Caco-2 (cell line): ENCODE data around the gene WNK2. TPM values are rescaled to one million over a fixed set of nuclear protein-coding genes. Genes with fewer than 3 reads are reported as not detected.

Experiments used
- BruUV-seq: library from RNA; stranded (reverse); fragments of 400-500 nt; replicated peaks from 2 replicates; lab custom pipeline; 2021; lab: Mats Ljungman, UMichigan
- CTCF ChIA-PET: fragments of 300-600 bp; sonication (Branson Sonifier 250); formaldehyde crosslinking; loops from one replicate; lab custom pipeline; 2022; ENCODE audit warnings: antibody characterized with exemption; lab: Charles Lee
- POLR2A ChIA-PET: fragments of 300-600 bp; sonication (Branson Sonifier 250); formaldehyde crosslinking; loops from one replicate; lab custom pipeline; 2022; ENCODE audit warnings: antibody characterized with exemption; lab: Charles Lee
- DNase-seq, 2 experiments: peaks; one replicate each; pipeline versions ENCODE4 v3.0.0 to v3.0.0-alpha.2; 2020 to 2022
- H3K27me3 ChIP-seq: replicated peaks from 2 replicates; pipeline ENCODE4 v1.6.0; 2011; ENCODE audit warnings: low read length; ENCODE audit not compliant: control insufficient read depth, insufficient read depth
- H3K36me3 ChIP-seq: 2 replicates; pipeline ENCODE4 v1.5.1; 2011; ENCODE audit warnings: low read length; ENCODE audit not compliant: control insufficient read depth, insufficient read depth
- H3K4me1 ChIP-seq: fragments of 250-450 bp; sonication (Bioruptor Pico); 2 replicates; pipeline ENCODE4 v1.5.1; 2020; ENCODE audit warnings: mild to moderate bottlenecking
- H3K4me3 ChIP-seq: 2 replicates; pipeline ENCODE4 v1.5.1; 2011; ENCODE audit warnings: low read depth, mild to moderate bottlenecking, control low read depth, low read length
- H3K9me3 ChIP-seq: fragments of 250-450 bp; sonication (Bioruptor Pico); 2 replicates; pipeline ENCODE4 v1.5.1; 2020; ENCODE audit warnings: mild to moderate bottlenecking, moderate library complexity
- H3K27ac Mint-ChIP-seq: one replicate; pipeline ENCODE4 v1.8.0; 2022; ENCODE audit warnings: mixed read lengths; ENCODE audit not compliant: unreplicated experiment
- H3K27me3 Mint-ChIP-seq: one replicate; pipeline ENCODE4 v1.8.0; 2022; ENCODE audit warnings: mixed read lengths; ENCODE audit not compliant: insufficient read depth, unreplicated experiment
- H3K36me3 Mint-ChIP-seq: one replicate; pipeline ENCODE4 v1.8.0; 2022; ENCODE audit warnings: mild to moderate bottlenecking, mixed read lengths; ENCODE audit not compliant: insufficient read depth, unreplicated experiment
- H3K4me1 Mint-ChIP-seq: one replicate; pipeline ENCODE4 v1.8.0; 2022; ENCODE audit warnings: low read depth, mixed read lengths; ENCODE audit not compliant: unreplicated experiment
- H3K4me3 Mint-ChIP-seq: one replicate; pipeline ENCODE4 v1.8.0; 2022; ENCODE audit warnings: mild to moderate bottlenecking, moderate library complexity, mixed read lengths; ENCODE audit not compliant: unreplicated experiment
- H3K9me3 Mint-ChIP-seq: one replicate; pipeline ENCODE4 v1.8.0; 2022; ENCODE audit warnings: mixed read lengths; ENCODE audit not compliant: unreplicated experiment
- intact Hi-C: fragments of 100-400 bp; cut with micrococcal nuclease; formaldehyde crosslinking; loops from one replicate; pipeline ENCODE4 v1.10.0; 2022; ENCODE audit not compliant: unreplicated experiment
- total RNA-seq: library from RNA; stranded (reverse); gene quantifications from 2 replicates; pipeline ENCODE4 v1.2.3, GENCODE V29; 2022
- TF ChIP-seq, protein P1 (sequence below), 2 experiments: fragments of 200-600 bp in 1 of 2; IDR thresholded peaks; 1 replicate in 1 of 2; 2 replicates in 1 of 2; pipeline versions ENCODE4 v1.5.1 to v1.8.0; 2011 to 2022; ENCODE audit warnings: antibody characterized with exemption in 1 of 2, control low read depth in 1 of 2, inconsistent platforms in 1 of 2, low read depth in 1 of 2, low read length in 1 of 2, mild to moderate bottlenecking in 1 of 2, moderate library complexity in 1 of 2; ENCODE audit not compliant: insufficient read depth in 1 of 2, severe bottlenecking in 1 of 2, unreplicated experiment in 1 of 2

Gene WNK2
- total RNA-seq, 1 experiment from 2014 or later, result 21.7 TPM

DNA sequence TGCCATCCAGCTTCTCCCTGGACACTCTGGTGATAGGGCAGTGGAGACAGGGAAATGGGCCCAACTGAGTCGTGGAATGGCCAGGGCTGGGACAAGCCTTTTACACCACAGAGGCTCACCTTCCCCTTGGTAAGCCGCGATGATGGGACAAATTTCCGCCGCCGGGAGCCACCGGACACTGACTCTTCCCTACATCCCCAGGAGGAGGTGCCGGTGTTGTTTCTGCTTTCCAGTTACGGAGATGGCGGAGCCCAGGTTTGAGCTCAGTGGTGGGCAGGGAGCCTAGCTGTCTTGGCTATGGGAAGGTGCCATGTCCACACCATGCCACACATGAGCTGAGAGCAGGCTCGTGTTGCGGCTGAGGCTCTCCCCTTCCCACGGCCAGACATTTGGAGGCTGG, 19.9 kb upstream of the WNK2 start:
- no peaks in the 10 kb centered on the region for H3K9me3 Mint-ChIP-seq
- BruUV-seq, result no TSS peak
- intact Hi-C loops, result no loop called here

DNA sequence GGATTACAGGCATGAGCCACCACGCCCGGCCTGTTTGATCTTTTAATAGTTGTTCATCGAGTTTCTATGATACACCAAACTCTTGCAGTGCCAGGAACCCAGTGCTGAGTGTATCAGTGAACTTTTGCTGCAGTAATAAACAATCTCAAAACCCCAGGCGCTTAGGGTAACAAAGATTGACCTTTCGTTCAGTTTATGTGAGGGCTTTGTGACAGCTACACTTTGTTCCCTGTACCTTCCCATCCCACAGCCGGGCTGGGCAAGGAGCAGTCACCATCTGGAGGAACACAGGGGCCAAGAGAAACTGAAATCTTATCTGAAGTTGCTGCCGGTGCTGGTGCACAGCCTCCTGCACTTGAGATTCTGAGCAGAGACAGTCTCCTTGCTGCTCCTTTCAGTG, 17.2 kb upstream of the WNK2 start:
- no TSS peak for BruUV-seq
- CTCF ChIA-PET, result no interaction called here
- H3K27me3 Mint-ChIP-seq, result no peaks in the 10 kb centered on the region

More for the DNA sequence above, 19.9 kb upstream of the WNK2 start:
- no peak overlapping the region for H3K4me3 ChIP-seq
- DNase-seq, result no peak
- Mint-ChIP-seq H3K4me1 (no peaks in the 10 kb centered on the region), H3K27me3 (no peaks in the 10 kb centered on the region), H3K36me3 (no peaks in the 10 kb centered on the region), H3K27ac (no peak overlapping the region), H3K4me3 (no peak overlapping the region)
- TF ChIP-seq, protein P1, sequence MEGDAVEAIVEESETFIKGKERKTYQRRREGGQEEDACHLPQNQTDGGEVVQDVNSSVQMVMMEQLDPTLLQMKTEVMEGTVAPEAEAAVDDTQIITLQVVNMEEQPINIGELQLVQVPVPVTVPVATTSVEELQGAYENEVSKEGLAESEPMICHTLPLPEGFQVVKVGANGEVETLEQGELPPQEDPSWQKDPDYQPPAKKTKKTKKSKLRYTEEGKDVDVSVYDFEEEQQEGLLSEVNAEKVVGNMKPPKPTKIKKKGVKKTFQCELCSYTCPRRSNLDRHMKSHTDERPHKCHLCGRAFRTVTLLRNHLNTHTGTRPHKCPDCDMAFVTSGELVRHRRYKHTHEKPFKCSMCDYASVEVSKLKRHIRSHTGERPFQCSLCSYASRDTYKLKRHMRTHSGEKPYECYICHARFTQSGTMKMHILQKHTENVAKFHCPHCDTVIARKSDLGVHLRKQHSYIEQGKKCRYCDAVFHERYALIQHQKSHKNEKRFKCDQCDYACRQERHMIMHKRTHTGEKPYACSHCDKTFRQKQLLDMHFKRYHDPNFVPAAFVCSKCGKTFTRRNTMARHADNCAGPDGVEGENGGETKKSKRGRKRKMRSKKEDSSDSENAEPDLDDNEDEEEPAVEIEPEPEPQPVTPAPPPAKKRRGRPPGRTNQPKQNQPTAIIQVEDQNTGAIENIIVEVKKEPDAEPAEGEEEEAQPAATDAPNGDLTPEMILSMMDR (IDR thresholded peaks at IDR 0.05; ENCODE audit: insufficient read depth in 1 of 2, low read depth in 1 of 2, low read length in 1 of 2, severe bottlenecking in 1 of 2, unreplicated experiment in 1 of 2), result no peak
- H3K36me3 ChIP-seq, result no peaks in the 10 kb centered on the region
- CTCF ChIA-PET, result interaction anchor here (0.9 to 1.0 kb wide), 2 partner anchors 10 to 15 kb away, joined by 3 read pairs; no protein-coding TSS in a partner anchor
- no peaks in the 10 kb centered on the region for H3K27me3 ChIP-seq
- POLR2A ChIA-PET, result no interaction called here
- no peaks in the 10 kb centered on the region for H3K9me3 ChIP-seq
- H3K4me1 ChIP-seq, result no peaks in the 10 kb centered on the region

DNA sequence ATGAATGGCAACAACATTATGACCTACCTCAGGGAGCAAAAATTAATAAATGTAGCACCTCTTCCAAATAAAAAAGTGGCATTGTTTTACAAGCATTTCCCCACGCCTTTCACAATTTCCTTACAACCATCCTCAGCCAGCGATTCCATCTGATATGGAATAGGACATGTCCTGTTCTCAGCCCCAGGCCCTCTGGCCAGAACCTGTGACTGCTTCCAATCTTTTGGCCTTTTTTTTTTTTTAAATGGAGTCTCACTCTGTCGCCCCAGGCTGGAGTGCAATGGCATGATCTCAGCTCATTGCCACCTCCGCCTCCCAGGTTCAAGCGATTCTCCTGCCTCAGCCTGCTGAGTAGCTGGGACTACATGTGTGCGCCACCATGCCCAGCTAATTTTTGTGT, 16.8 kb upstream of the WNK2 start:
- H3K36me3 ChIP-seq, result no peaks in the 10 kb centered on the region
- no peak overlapping the region for H3K4me3 ChIP-seq
- ChIA-PET CTCF (no interaction called here), POLR2A (interaction anchor here (0.6 kb wide), 1 partner anchor 123 kb away, joined by 4 read pairs; no protein-coding TSS in a partner anchor)
- TF ChIP-seq, protein P1 (IDR thresholded peaks at IDR 0.05; ENCODE audit: insufficient read depth in 1 of 2, low read depth in 1 of 2, low read length in 1 of 2, severe bottlenecking in 1 of 2, unreplicated experiment in 1 of 2), result no peak
- no peaks in the 10 kb centered on the region for H3K36me3 Mint-ChIP-seq
- no peaks in the 10 kb centered on the region for H3K4me1 Mint-ChIP-seq
- no peak overlapping the region for H3K4me3 Mint-ChIP-seq
- no peaks in the 10 kb centered on the region for H3K27me3 ChIP-seq
- BruUV-seq, result no TSS peak
- DNase-seq, result no peak
- H3K27me3 Mint-ChIP-seq, result no peaks in the 10 kb centered on the region
- no peak overlapping the region for H3K27ac Mint-ChIP-seq
- intact Hi-C loops, result no loop called here
- H3K4me1 ChIP-seq, result no peaks in the 10 kb centered on the region
- H3K9me3 ChIP-seq, result no peaks in the 10 kb centered on the region
- no peaks in the 10 kb centered on the region for H3K9me3 Mint-ChIP-seq

More for the DNA sequence above, 17.2 kb upstream of the WNK2 start:
- H3K9me3 Mint-ChIP-seq, result no peaks in the 10 kb centered on the region
- Histone ChIP-seq H3K4me3 (no peak overlapping the region), H3K4me1 (no peaks in the 10 kb centered on the region), H3K27me3 (no peaks in the 10 kb centered on the region), H3K36me3 (no peaks in the 10 kb centered on the region), H3K9me3 (no peaks in the 10 kb centered on the region)
- H3K4me1 Mint-ChIP-seq, result no peaks in the 10 kb centered on the region
- no peak overlapping the region for H3K27ac Mint-ChIP-seq
- intact Hi-C loops, result no loop called here
- POLR2A ChIA-PET, result no interaction called here
- no peaks in the 10 kb centered on the region for H3K36me3 Mint-ChIP-seq
- no peak for DNase-seq
- TF ChIP-seq, protein P1 (IDR thresholded peaks at IDR 0.05; ENCODE audit: insufficient read depth in 1 of 2, low read depth in 1 of 2, low read length in 1 of 2, severe bottlenecking in 1 of 2, unreplicated experiment in 1 of 2), result no peak
- H3K4me3 Mint-ChIP-seq, result no peak overlapping the region
